ENCODE data around the gene CD4. TPM values are rescaled to one million over a fixed set of nuclear protein-coding genes. Genes with fewer than 3 reads are reported as not detected.

The CD4 gene
- polyA plus RNA-seq, 1 of the 3 experiments (the other 2 are of a cell fraction) = 0.02 TPM

- peaks cover 7 to 17% of the 10 kb centered on the region in 2 experiments for H3K4me1 ChIP-seq (ENCODE audit: control insufficient read depth in 1 of 2, insufficient read depth in 2 of 2, low read depth in 1 of 2, low read length in 1 of 2)
- ChIA-PET POLR2A (interaction anchor here (0.8 to 3.4 kb wide), 25 partner anchors 10 to 359 kb away, joined by 3 to 57 read pairs (median 6); partner anchors contain the start of genes C12orf57, COPS7A, GAPDH and GNB3), CTCF (interaction anchor here (1.0 to 19.4 kb wide), 7 partner anchors 12 to 339 kb away, joined by 3 to 225 read pairs (median 11); partner anchors contain the start of genes GNB3, MLF2, P3H3 and SPSB2)
- H3K4me2 ChIP-seq = peak within 1 kb of the TSS; percentile 96
- H3K27me3 ChIP-seq (ENCODE audit: insufficient read depth) = no peaks in the 10 kb centered on the region
- peaks cover 70% of the 10 kb centered on the region for H3K79me2 ChIP-seq (ENCODE audit: insufficient read depth)
- peak within 1 kb of the TSS; percentile 73 to 97 for H3K27ac ChIP-seq (ENCODE audit: low read depth in 2 of 2, low read length in 1 of 2)
- H3K36me3 ChIP-seq (replicated peaks in 1 of 2; ENCODE audit: control insufficient read depth in 1 of 2, insufficient read depth in 2 of 2, low read length in 1 of 2) = peaks cover 21 to 38% of the 10 kb centered on the region in 2 experiments
- peak within 1 kb of the TSS; percentile 67 for H2AFZ ChIP-seq (ENCODE audit: low read depth)
- peak within 1 kb of the TSS; percentile 65 for H3K9ac ChIP-seq
- H3F3A ChIP-seq (replicated peaks; ENCODE audit: insufficient read depth) = peaks cover 21% of the 10 kb centered on the region
- no peaks in the 10 kb centered on the region for H3K9me3 ChIP-seq
- H3K4me3 ChIP-seq (ENCODE audit: low read depth in 2 of 2, low read length in 1 of 2) = peak within 1 kb of the TSS; percentile 70 to 76
- H4K20me1 ChIP-seq (ENCODE audit: insufficient read depth) = no peaks in the 10 kb centered on the region; the same call in 1 of the 2 replicates
- H3K9me2 ChIP-seq = no peaks in the 10 kb centered on the region
- WGBS (ENCODE audit: low lambda C conversion rate) = 2% methylated on average over 11 of the region's 65 CpGs
- peak; percentile 92 for DNase-seq
- TF ChIP-seq, protein P1, sequence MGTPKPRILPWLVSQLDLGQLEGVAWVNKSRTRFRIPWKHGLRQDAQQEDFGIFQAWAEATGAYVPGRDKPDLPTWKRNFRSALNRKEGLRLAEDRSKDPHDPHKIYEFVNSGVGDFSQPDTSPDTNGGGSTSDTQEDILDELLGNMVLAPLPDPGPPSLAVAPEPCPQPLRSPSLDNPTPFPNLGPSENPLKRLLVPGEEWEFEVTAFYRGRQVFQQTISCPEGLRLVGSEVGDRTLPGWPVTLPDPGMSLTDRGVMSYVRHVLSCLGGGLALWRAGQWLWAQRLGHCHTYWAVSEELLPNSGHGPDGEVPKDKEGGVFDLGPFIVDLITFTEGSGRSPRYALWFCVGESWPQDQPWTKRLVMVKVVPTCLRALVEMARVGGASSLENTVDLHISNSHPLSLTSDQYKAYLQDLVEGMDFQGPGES (IDR thresholded peaks at IDR 0.05; ENCODE audit: low read depth, low read length) = peak; percentile 76
- no peak for TF ChIP-seq EZH2phosphoT487 (IDR thresholded peaks at IDR 0.05; ENCODE audit: borderline replicate concordance, low read depth)
- TF ChIP-seq MEF2A (IDR thresholded peaks at IDR 0.05; ENCODE audit: borderline replicate concordance, low read depth) = no peak
- TF ChIP-seq, protein P2, sequence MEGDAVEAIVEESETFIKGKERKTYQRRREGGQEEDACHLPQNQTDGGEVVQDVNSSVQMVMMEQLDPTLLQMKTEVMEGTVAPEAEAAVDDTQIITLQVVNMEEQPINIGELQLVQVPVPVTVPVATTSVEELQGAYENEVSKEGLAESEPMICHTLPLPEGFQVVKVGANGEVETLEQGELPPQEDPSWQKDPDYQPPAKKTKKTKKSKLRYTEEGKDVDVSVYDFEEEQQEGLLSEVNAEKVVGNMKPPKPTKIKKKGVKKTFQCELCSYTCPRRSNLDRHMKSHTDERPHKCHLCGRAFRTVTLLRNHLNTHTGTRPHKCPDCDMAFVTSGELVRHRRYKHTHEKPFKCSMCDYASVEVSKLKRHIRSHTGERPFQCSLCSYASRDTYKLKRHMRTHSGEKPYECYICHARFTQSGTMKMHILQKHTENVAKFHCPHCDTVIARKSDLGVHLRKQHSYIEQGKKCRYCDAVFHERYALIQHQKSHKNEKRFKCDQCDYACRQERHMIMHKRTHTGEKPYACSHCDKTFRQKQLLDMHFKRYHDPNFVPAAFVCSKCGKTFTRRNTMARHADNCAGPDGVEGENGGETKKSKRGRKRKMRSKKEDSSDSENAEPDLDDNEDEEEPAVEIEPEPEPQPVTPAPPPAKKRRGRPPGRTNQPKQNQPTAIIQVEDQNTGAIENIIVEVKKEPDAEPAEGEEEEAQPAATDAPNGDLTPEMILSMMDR (IDR thresholded peaks at IDR 0.05) = 0 out of 2 replicates have a peak, but pooled peaks have one; percentile 7
- peak; percentile 81 for TF ChIP-seq NRF1 (IDR thresholded peaks at IDR 0.05; ENCODE audit: low read depth, low read length)
- no peak for TF ChIP-seq RAD21 (IDR thresholded peaks at IDR 0.05; ENCODE audit: low read length)
- no peak for TF ChIP-seq GATA2 (CRISPR knock-in tag; IDR thresholded peaks at IDR 0.05)
- TF ChIP-seq YY1 (IDR thresholded peaks at IDR 0.05; ENCODE audit: low read depth) = peak; percentile 89
- TF ChIP-seq USF1 (IDR thresholded peaks at IDR 0.05; ENCODE audit: borderline replicate concordance, low read depth) = peak; percentile 35; the same call in 1 of the 2 replicates
- peak; percentile 50; the same call in 1 of the 2 replicates for TF ChIP-seq TAF1 (IDR thresholded peaks at IDR 0.05; ENCODE audit: borderline replicate concordance, low read depth, low read length)
- TF ChIP-seq ELF1 (IDR thresholded peaks at IDR 0.05) = peak; percentile 90
- no peak for TF ChIP-seq EP300 (IDR thresholded peaks at IDR 0.05; ENCODE audit: borderline replicate concordance in 1 of 2, low read depth in 1 of 2, low read length in 1 of 2)
- TF ChIP-seq ZBTB33 (IDR thresholded peaks at IDR 0.05; ENCODE audit: borderline replicate concordance, low read depth) = peak; percentile 76; the same call in 1 of the 2 replicates
- TF ChIP-seq RXRA (IDR thresholded peaks at IDR 0.05; ENCODE audit: borderline replicate concordance, low read depth) = no peak
- no peak for TF ChIP-seq JUND (IDR thresholded peaks at IDR 0.05)
- peak; percentile 45; the same call in 1 of the 2 replicates for TF ChIP-seq TCF12 (IDR thresholded peaks at IDR 0.05)
- peak; percentile 98 for TF ChIP-seq NFIC (IDR thresholded peaks at IDR 0.05; ENCODE audit: borderline replicate concordance)
- TF ChIP-seq FOXJ3 (CRISPR knock-in tag; IDR thresholded peaks at IDR 0.05) = no peak
- TF ChIP-seq TEAD4 (IDR thresholded peaks at IDR 0.05; ENCODE audit: borderline replicate concordance, insufficient read depth) = no peak
- no peak for TF ChIP-seq FOSL2 (IDR thresholded peaks at IDR 0.05; ENCODE audit: borderline replicate concordance, low read depth)
- TF ChIP-seq, protein P3, sequence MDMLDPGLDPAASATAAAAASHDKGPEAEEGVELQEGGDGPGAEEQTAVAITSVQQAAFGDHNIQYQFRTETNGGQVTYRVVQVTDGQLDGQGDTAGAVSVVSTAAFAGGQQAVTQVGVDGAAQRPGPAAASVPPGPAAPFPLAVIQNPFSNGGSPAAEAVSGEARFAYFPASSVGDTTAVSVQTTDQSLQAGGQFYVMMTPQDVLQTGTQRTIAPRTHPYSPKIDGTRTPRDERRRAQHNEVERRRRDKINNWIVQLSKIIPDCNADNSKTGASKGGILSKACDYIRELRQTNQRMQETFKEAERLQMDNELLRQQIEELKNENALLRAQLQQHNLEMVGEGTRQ (IDR thresholded peaks at IDR 0.05; ENCODE audit: borderline replicate concordance, low read depth, low read length) = no peak; the same call in 1 of the 2 replicates
- TF ChIP-seq FOXM1 (IDR thresholded peaks at IDR 0.05; ENCODE audit: low read depth) = no peak
These were observed 62.8 kb downstream of the CD4 start, which contains the start of gene USP5 for GRCh38 chr12:6851921-6852650. USP5 (plus strand) TSS chr12:6852150; CDS start chr12:6852180, 30 bp downstream.
